GM18870 (cell line): ENCODE results near the gene COL9A2.

Experiments
- ATAC-seq: cut with Tn5 transposase; IDR thresholded peaks from one replicate; pipeline ENCODE4 v1.9.1; 2021; ENCODE audit warnings: moderate library complexity; ENCODE audit not compliant: unreplicated experiment

The COL9A2 gene

GRCh38 chr1:40305451-40305850, 11.6 kb downstream of the COL9A2 start:
- no peak for ATAC-seq

- no peak for ATAC-seq
Measured at GRCh38 chr1:40303790-40304189, 13.3 kb downstream of the COL9A2 start.

GRCh38 chr1:40303051-40303771, 13.9 kb downstream of the COL9A2 start:
- ATAC-seq = no peak

- ATAC-seq = no peak
Measured at GRCh38 chr1:40302475-40302874, 14.6 kb downstream of the COL9A2 start.

GRCh38 chr1:40301541-40302299, 15.4 kb downstream of the COL9A2 start:
- no peak for ATAC-seq

- ATAC-seq = no peak
Measured at GRCh38 chr1:40301066-40301465, 16.0 kb downstream of the COL9A2 start.

GRCh38 chr1:40300651-40301050, 16.4 kb downstream of the COL9A2 start:
- no peak for ATAC-seq

- ATAC-seq = no peak
Measured at GRCh38 chr1:40300249-40300567, 16.9 kb downstream of the COL9A2 start.

- ATAC-seq = no peak
Measured at GRCh38 chr1:40299366-40300248, 17.5 kb downstream of the COL9A2 start.

- ATAC-seq = no peak
Measured at GRCh38 chr1:40291293-40291692, 25.8 kb downstream of the COL9A2 start.

GRCh38 chr1:40281853-40282252, 35.2 kb downstream of the COL9A2 start:
- ATAC-seq = no peak

GRCh38 chr1:40276122-40276521, 41.0 kb downstream of the COL9A2 start:
- ATAC-seq = no peak

GRCh38 chr1:40274331-40274730, 42.8 kb downstream of the COL9A2 start:
- ATAC-seq = no peak

- no peak for ATAC-seq
Measured at GRCh38 chr1:40273547-40274166, 43.4 kb downstream of the COL9A2 start.

- ATAC-seq = no peak
Measured at GRCh38 chr1:40272653-40273213, 44.4 kb downstream of the COL9A2 start.

GRCh38 chr1:40270152-40270834, 46.8 kb downstream of the COL9A2 start:
- no peak for ATAC-seq

GRCh38 chr1:40268211-40268610, 48.9 kb downstream of the COL9A2 start:
- ATAC-seq = no peak

- ATAC-seq = no peak
Measured at GRCh38 chr1:40267767-40268187, 49.3 kb downstream of the COL9A2 start.

- no peak for ATAC-seq
Measured at GRCh38 chr1:40266786-40267535, 50.1 kb downstream of the COL9A2 start.

- no peak for ATAC-seq
Measured at GRCh38 chr1:40265919-40266318, 51.2 kb downstream of the COL9A2 start.
